Kasumi-1 (cell line): ENCODE data around the gene DENND2D.
"Not testable (repeated sequence)": the region's sequence is repeated elsewhere in the genome, so short reads cannot be mapped to it uniquely, and the experiment has no call there.

Source experiments
- DNase-seq, 2 experiments: peaks; one replicate each; lab custom pipeline; 2025; lab: John Stamatoyannopoulos, UW

Gene DENND2D

DNA sequence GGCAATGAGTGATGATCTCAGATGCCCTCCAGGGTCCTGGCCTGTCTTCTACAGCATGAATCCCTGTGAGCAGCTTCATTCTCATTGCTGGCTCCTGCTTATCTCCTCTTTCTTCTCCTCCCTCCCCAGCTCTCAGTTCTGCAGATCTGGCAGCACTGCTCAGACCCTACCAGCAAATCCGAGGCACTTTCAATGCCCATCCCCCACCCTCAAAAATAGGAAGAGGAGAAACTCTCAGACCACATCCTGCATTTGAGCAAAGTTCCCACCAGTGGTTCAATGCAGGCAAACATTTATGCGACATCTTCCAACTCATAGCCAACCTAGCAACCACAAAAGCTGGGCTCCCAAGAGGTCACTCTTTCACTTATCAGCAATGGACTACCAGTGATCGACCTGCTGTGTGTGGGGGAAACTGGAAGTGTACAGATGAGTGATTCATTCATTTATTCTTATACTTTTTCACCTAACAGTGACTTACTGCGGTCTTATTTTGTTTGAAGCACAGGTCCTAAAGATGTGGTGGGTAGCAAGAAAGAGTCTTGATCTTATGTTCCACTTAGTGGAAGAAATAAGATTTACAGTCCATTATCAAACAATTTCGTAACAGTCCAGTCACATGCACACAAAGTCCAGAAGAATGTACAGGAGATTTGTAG, 21.3 kb upstream of the DENND2D start:
- peak; percentile 67 to 75 for DNase-seq

DNA sequence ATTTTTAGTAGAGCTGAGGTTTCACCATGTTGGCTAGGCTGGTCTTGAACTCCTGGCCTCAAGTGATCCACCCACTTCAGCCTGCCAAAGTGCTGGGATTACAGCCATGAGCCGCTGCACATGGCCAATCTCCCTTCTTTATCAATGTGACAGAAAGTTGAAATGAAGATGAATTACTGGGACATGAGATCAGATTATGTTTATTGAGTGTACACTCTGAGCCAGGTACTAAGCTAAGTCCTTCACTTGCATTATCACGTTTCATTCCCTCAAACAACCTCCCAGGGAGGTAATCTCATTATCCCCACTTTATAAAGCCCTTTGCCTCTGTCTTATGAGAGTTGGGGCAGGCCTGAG, 20.8 kb upstream of the DENND2D start:
- no peak for DNase-seq

DNA sequence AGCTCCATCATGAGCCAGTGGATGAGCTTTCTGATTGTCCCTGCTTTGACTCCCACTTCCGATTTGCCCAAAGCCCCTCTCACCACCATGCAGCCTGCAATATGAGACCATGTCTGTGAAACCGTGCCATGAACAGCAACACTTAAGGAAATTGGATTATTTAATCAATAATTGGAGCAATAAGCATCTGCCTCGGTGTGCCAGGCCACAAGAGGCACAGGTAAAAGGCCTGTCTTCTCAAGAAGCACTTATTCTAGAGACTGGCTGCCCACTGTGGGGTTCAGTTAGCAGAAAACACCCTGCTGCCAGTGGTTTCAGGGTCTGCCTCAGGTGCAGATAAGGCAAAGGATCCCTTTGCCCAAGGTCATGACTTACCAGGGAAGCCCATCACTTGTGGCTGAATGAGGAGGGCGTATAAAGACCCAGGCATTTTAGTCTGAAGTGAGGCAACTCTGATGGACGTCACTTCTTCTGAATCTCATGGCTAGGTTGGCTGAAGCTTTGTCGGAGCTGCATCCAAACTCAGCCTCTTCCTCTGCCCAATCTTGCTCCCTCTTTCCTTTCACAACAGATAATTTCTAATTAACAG, 19.9 kb upstream of the DENND2D start:
- no peak for DNase-seq

DNA sequence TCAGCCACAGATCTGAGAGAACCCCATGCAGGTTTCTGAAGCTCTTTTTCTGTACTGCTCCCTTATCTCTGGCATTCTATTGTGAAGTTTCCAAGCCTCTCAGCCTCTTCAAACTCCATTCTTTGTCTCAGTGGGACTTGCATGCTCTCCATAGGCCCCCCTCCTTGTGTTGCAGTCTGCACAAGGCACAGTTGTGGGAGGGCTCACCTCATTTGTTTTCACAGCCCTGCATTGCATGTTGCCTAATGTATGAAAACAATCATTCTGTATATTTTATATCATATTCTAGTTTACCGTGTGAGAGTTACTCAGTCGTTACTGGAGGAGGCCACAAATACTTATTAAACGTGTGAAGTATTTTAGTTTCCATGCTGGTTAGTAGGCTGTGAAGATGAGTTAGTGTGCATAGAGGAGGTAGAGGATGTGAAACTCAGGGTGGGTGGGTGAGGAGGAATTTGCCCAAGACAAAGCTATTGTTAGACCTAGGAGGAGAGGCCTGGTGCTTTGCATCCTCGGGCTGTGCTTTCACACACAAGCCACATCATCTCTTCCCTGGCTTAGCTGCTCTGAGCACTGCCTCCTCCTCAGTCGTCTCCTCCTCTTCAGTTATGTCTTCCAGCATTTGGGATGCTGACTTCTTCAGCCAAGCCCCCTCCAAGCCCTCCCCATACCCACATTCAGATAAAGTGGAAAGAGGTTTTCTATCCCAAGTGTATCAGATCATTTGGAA, 19.3 kb upstream of the DENND2D start:
- no peak for DNase-seq

DNA sequence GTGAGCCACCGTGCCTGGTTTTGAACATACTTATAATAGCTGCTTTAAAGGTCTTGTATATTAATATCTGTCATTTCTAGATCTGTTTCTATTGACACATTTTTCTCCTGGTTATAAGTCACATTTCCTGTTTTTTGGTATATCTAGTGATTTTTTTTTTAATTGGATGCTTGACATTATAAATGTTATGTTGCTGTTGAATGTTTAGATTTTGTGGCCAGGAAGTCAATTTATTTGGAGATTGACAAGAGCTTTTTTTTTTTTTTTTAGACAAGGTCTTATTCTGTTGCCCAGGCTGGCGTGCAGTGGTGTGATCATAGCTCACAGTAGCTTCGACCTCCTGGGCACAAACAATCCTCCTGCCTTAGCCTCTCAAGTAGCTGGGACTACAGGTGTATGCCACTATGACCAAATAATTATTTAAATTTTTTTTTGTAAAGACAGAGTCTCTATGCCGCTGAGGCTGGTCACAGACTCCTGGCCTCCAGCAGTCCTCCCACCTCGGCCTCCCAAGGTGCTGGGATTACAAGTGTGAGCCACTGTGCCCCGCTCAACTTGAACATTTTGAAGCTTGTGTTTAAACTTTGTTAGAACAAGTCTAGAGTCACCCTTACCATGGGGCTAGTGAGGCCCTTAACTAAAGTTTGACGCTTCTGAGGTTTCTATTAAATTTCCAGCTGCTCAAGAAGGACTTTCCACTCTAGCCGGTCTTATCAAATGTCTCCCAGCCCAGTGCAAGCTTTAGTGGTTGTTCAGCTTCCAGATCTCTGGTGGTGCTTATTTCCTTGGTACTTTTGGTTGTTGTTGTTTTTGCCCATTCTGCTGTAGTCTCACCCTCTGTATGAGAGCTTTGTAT, 18.5 kb upstream of the DENND2D start:
- DNase-seq, result no peak

DNA sequence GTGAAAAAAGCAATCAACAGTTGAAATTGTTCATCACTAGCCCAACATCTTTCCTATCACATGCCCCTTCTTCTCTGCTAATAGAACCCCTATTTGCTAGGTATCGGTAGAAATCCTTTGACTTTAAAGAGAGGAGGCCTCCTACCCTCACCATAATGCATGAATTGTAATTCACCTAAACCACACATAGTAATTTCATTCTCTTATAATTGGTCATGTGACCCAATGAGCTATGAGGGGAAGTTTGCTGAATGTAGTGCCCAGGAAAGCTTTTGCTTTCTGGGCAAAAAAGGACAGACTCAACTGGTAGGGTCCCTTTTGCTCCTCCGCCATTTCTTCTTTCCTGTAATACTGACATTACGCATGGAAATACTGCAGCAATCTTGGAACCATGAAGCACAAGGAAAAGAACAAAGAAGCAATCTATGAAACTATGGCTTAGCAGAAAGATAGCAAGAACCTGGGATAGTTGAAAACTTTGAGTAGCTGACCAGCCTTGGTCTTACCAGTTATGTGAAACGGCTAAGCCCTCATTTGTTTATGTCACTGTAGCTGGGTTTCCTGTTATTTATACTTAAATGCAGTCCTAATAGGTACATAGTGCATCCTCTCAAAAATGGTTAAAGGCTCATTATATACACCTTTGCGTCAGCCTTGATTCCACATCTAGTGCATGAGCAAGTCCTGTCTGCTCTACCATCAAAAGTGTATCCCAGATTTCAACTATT, 16.9 kb upstream of the DENND2D start:
- no peak for DNase-seq

DNA sequence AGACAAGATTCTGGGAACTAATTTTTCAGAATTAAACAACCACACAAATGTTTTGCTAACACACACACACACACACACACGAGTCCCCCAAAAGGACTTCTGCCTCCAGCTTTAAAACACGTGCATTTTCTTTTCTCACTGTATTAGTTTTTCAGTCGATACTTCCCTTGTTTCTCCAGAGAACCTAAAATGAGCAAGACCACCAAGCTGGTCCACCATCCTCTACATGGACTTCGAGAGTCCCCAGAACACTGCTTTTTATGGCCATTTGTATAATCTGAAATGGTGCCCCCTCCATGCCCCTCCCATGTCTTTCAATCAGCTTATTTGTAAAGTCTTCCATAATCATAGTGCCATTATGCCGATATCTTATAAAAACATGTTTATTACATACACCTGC, 16.3 kb upstream of the DENND2D start:
- no peak for DNase-seq

DNA sequence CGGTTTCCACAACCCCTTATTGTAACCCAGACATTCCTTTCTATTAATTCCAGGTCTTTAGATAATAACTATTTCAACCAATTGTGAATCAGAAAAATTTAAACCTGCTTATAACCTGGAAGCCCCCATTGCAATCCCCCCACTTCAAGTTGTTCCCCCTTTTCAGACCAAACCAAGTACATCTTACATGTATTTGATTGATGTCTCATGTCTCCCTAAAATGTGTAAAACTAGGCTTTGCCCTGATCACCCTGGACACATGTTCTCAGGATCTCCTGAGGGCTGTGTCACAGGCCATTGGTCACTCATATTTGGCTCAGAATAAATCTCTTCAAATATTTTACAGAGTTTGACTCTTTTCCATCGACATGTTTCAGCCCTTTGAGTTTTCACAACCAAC, 14.8 kb upstream of the DENND2D start:
- not testable (repeated sequence) for DNase-seq

DNA sequence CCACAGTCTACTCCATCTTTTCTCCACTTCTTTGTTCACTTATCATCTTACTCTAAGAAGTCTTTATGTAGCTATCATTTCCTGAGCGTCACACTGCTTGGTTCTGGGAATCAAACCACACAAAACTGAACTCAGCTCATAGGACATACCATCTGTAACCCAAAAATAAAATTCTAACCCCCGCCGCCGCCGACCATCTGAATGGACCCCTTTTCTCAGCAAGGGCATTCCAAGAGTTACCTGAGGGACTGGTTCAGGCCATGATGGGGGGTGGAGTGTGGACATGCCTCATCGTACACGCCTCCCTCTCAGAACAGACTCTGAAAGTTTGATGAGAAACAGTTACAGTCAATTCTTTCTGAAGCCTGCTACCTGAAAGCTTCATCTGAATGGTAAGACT, 14.4 kb upstream of the DENND2D start:
- DNase-seq, result no peak

DNA sequence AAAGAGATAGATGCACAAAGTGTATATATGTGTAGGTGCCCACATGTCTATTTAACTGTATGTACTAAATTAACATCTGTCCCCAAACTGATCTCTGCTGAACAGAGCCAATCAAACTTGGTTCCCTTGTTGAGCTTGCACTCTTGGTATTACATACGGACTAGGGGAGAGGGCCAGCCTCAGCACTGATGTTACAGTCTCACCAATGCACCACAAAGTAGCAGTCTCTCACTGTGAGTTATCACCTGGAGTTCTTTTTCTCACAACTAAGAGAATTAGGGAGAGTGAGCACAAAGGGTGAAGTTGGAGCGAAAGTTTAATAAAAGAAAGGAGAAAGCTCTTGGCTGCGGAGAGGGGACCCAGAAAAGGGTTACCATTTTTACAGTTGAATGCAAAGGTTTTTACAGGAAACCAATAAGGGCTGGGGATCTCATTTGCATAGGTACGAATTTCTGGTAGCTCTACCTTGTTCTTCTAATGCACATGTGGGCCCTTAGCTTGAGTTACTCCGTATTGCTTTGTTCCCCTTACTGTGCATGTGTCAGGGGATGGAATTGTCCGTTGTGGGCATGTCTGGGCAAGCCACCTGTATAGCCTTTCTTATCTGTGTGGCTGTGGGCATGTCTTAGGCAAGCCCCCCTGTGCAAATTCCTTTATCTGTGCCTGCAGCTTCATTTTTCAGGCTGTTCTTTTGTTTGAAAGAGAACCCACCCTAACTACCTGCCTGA, 13.8 kb upstream of the DENND2D start:
- DNase-seq, result no peak

DNA sequence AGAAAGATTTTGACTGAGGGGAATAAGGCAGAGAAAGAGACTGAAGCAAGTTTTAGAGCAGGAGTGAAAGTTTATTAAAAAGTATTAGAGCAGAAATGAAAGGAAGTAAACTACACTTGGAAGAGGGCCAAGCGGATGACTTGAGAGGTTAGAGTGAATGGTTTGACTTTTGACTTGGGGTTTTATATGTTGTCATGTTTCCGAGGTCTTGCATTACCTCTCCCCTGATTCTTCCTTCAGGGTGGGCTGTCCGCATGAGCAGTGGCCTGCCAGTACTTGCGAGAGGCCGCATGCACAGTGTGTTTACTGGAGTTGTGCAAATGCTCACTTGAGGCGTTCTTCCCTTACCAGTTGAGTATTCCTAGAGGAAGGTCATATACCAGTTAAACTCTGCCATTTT, 13.0 kb upstream of the DENND2D start:
- no peak for DNase-seq

DNA sequence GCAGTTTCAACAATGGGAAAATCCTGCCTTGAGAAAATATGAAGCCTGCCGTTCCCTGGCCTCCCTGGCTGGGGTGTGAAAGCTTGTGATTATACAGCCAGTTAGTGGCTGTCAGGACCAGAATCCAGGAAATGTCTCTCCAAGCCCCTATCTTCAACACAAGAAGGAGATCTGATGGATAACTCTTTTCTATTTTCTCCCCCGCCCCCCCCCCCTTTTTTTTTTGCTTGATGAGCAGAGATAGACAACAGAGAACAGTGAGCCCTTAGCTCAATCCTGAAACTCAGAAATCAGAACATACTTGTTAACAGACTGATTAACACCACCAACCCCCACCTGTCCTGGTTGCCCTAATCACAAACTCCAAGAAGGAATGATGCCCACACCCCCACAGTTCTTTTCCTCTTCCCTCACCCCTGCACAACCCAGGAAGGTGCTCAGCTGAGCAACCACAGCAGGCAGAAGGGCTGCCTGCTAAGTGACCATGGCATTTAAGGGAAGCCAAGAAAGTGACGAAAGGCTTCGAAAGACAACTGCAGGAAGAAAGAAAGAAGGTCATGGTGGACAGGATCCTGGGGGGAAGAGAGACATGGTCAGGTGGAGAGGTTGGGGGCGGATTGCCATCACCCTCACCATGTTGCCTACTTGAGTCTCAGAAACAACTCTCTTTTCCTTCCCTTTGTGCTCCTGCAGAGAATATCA, 12.3 kb upstream of the DENND2D start:
- DNase-seq, result no peak

DNA sequence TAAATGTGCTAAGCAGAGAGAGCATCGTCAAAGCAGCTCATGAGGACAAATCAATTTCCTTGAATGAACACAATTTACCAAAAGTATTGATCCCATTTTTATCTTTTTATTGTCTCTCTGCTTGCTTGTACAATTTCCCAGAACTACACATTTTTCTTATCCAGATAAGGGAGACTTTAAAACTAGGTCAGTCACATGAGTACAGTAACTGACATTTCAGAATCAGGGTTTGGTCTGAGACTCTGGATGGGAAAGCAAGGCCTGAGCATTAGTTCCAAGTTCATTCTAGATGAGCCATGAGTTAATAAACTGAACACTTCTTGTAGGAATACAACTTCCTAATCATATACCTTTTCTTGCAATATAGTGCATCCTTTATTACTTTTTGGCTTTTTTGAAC, 11.5 kb upstream of the DENND2D start:
- DNase-seq, result no peak

DNA sequence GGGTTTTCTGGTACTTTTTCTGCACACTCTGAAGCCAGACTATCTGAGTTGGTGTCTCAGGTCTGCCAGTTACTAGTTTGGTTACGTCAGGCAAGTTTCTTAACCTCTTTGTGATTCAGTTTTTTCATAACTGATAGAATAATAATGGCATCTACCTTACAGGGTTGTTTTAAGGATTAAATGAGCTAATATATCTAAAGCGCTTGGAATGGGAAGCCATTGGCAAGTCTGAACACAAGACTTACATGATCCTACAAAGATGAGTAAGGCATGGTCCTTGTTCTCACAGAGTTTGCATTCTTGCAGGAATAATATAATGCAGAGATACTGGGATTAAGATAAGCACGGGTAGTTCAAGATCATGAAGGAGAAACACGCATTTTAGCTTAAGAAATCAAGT, 9.2 kb upstream of the DENND2D start:
- DNase-seq, result no peak

DNA sequence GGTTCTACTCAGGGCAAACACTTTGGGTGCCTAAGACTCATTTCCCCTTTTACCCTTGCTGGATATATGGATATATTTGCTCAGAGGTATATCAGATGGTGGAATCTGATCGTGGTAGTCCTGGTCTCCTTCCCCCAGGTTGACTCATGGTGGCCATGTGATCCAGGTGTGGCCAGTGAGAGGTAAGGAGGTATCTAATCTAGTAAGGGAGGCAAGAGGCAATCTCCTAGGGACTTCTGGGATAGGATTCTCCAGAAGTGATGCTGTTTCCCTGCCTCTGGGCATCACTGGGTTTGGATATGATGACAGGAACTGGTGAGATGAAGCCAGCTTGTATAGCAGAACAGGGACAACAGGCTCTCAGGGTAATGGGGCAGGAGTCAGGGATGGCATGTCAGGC, 8.5 kb upstream of the DENND2D start:
- no peak for DNase-seq

DNA sequence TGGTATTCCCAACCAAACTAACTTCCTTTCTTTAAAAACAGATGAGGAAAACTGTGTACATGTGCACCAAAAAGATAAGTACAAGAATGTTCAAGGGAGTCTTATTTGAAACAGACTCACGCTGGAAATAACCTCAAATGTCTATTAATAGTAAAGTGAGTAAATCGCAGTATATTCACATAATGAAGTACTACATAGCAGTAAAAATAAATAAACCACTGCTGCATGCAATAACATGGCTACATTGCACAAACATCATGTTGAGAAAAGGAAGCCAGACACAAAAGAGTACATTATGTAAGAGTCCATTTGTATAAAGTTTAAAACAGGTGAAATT, 5.2 kb upstream of the DENND2D start:
- peak in 1 of 2 experiments; percentile 7 for DNase-seq

DNA sequence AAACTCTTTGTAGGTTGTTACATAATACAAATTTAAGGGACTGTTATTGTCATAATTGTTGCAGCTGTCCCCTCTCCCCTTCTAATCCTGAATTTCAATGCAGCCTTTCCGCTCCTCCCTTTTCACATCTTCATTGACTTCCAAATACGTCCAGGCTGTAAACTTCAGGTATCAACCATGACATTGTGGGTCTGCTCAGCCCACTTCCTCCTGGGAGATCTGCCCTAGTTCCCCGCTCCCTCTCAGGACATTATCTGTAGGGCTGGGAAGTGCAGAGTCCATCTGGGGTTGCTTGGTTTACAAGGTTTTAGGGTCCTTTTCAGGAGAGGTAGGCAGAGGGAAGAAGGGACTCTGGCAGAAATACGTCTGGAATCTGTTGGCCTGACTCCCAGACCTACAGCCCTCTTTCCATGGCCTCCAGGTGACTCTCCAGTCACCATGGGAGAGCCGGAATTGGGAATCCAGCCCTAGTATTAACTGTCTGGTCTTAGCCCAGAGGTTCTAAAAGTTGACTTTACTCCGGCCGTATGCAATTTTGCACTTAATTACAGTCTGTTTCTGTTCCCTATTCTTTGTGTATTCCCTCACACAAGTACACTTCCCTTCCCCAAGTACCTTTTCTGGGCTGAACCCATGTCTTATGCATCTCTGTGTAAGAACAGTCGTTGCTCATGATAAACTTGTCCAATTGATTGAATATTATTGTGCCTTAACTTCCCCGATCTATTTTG, 4.7 kb upstream of the DENND2D start:
- DNase-seq, result peak in 1 of 2 experiments; percentile 6

DNA sequence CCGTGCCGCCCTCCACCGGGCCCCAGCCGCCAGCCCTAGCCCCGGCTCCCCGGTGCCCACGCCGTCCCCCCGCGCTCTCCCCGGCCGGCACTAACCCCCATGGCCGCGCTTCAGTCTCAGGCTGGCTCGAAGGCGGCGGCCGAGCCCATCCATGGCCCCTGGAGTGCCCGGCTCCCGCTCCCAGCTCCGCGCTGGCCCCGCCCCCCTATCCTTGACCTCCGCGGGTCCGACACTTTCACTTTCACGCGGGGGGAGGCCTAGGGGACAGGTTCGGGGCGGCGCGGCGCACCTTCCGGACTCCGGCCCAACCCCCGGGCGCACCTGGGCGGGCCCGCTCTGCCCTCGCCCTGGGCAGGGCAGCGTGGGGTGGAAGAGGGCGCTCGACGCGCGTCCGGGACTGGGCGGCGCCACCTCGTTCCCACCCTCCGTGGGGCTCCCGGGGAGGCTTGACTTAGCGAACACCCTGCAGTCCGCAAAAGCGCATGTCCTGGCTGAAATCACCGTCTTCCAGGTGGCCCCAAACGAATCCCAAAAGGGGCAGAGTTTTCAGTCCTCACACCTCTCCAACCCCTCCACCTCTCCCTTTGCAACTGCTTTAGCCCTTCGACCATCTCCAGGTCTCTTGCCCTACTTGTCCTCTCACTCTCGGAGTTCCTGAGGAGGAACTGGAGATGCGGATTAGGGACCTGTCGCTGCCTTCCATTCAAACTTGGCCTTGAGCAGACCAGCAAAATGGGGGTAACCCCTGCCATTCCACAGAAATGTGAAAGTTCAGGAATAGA, 3.9 kb upstream of the DENND2D start:
- no peak for DNase-seq

DNA sequence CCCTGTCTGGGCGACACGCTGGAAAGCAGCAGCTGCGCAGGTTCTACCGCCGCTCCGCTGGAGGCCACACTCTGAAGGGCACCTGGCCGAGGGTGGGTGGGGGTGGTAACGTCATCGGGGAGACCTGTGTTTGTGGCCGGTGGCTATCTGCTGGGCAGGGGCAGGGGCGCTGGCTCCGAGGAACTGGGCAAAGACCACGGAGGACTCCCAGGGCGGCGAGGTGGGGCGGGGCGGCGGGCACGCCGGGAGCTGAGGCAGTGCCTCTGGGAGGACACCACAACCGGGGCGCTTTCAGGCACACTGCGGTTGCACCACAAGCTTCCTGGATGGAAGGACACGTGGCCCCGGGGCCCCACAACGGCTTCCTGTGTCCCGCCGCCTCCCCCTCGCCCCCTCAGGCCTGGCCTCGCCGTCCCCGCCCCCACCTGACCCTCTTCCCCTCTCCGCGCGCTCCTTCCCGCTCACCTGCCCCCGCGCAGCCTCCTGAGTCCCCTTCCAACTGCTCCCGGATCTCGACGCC, 3.3 kb upstream of the DENND2D start:
- peak; percentile 79 to 84 for DNase-seq
